ENCODE results near the gene ADRA2B.
"Not testable (repeated sequence)": the region's sequence is repeated elsewhere in the genome, so short reads cannot be mapped to it uniquely, and the experiment has no call there.

- not testable (repeated sequence) for TF ChIP-seq CTCF (conservative IDR thresholded peaks at IDR 0.05); ZFX (IDR thresholded peaks at IDR 0.05)
Measured at GRCh38 chr2:96071977-96072491, 44.3 kb downstream of the ADRA2B start.

Measured in C4-2B (cell line).